Measurements from ENCODE around the gene PHIP. TPM values are rescaled to one million over a fixed set of nuclear protein-coding genes. Genes with fewer than 3 reads are reported as not detected.

Gene PHIP
- total RNA-seq, 4 donors from 2014 or later = 33.2 to 41.6 (median 33.8) TPM

GRCh38 chr6:78966542-78966941 is 111.5 kb downstream of the PHIP start:
- TF ChIP-seq CTCF (IDR thresholded peaks at IDR 0.05; ENCODE audit: low read depth) = no peak

GRCh38 chr6:78962448-78962847 is 115.6 kb downstream of the PHIP start:
- TF ChIP-seq CTCF (IDR thresholded peaks at IDR 0.05; ENCODE audit: low read depth) = no peak

GRCh38 chr6:78954740-78955139 is 123.3 kb downstream of the PHIP start:
- no peak for TF ChIP-seq CTCF (IDR thresholded peaks at IDR 0.05; ENCODE audit: low read depth)

- no peak for TF ChIP-seq CTCF (IDR thresholded peaks at IDR 0.05; ENCODE audit: low read depth)
Measured at GRCh38 chr6:78953798-78954197, 124.3 kb downstream of the PHIP start.

GRCh38 chr6:78952362-78952761 is 125.7 kb downstream of the PHIP start:
- TF ChIP-seq CTCF (IDR thresholded peaks at IDR 0.05; ENCODE audit: low read depth) = no peak

- TF ChIP-seq CTCF (IDR thresholded peaks at IDR 0.05; ENCODE audit: low read depth) = no peak
Measured at GRCh38 chr6:78948785-78949184, 129.3 kb downstream of the PHIP start.

GRCh38 chr6:78947962-78948361 is 130.1 kb downstream of the PHIP start:
- TF ChIP-seq CTCF (IDR thresholded peaks at IDR 0.05; ENCODE audit: low read depth) = no peak
